Breast epithelium (tissue), 4 donors: ENCODE data around the gene DDA1. TPM values are rescaled to one million over a fixed set of nuclear protein-coding genes. Genes with fewer than 3 reads are reported as not detected.

Experiments used
- DNase-seq, 2 donors: peaks; one replicate each; pipeline ENCODE4 v3.0.0-alpha.2; 2019; ENCODE audit warnings: low spot score in 2 of 2
- H3K27ac ChIP-seq, 2 donors: fragments of 200-600 bp; sonication (generic) in 1 of 2; one replicate each; pipeline ENCODE4 v1.5.1; 2016 to 2019; ENCODE audit warnings: mild to moderate bottlenecking in 1 of 2
- H3K27me3 ChIP-seq, 2 donors: fragments of 200-600 bp; sonication (generic) in 1 of 2; one replicate each; pipeline versions ENCODE4 v1.5.1 to v1.6.0; 2017 to 2019; ENCODE audit warnings: control low read depth in 1 of 2, mild to moderate bottlenecking in 1 of 2
- H3K36me3 ChIP-seq: fragments of 200-600 bp; one replicate; pipeline ENCODE4 v1.5.1; 2019
- H3K4me1 ChIP-seq, 2 donors: fragments of 200-600 bp; sonication (generic); one replicate each; pipeline ENCODE4 v1.5.1; 2016 to 2019; ENCODE audit warnings: control low read depth in 1 of 2
- H3K4me3 ChIP-seq, 3 donors: fragments of 200-600 bp; sonication (generic); 1 replicate in 2 of 3; 2 replicates in 1 of 3; pipeline ENCODE4 v1.5.1; 2016 to 2019; ENCODE audit warnings: mild to moderate bottlenecking in 3 of 3, moderate library complexity in 2 of 3
- H3K9me3 ChIP-seq, 2 donors: fragments of 200-600 bp; sonication (generic) in 1 of 2; one replicate each; pipeline ENCODE4 v1.5.1; 2016 to 2019; ENCODE audit warnings: control low read depth in 1 of 2
- CTCF ChIP-seq, 3 donors: fragments of 450-650 bp; IDR thresholded peaks; one replicate each; pipeline ENCODE4 v1.5.1; 2016 to 2017; ENCODE audit warnings: antibody characterized with exemption in 3 of 3, mild to moderate bottlenecking in 3 of 3, moderate library complexity in 3 of 3
- POLR2A ChIP-seq: fragments of 450-650 bp; IDR thresholded peaks from one replicate; pipeline ENCODE4 v1.6.1; 2016; ENCODE audit warnings: antibody characterized with exemption, mild to moderate bottlenecking, moderate library complexity
- POLR2AphosphoS5 ChIP-seq, 3 donors: sonication (generic); formaldehyde crosslinking; IDR thresholded peaks; one replicate each; pipeline ENCODE4 v1.6.1; 2017; ENCODE audit warnings: antibody characterized with exemption in 3 of 3
- intact Hi-C: fragments of 100-400 bp; cut with DNase I; formaldehyde crosslinking; loops from one replicate; pipeline ENCODE4 v1.15.1; 2023; ENCODE audit warnings: low total_unique reads
- total RNA-seq, 3 donors: library from RNA; depleted of rRNA; stranded (reverse); fragments of >200 nt; gene quantifications; one replicate each; pipeline ENCODE4 v1.1.0, GENCODE V29; 2016

Gene DDA1
- total RNA-seq, 3 donors from 2014 or later: 9.2 to 18.7 (median 11.1) TPM

GRCh38 chr19:17337675-17338432, 28.5 kb downstream of the DDA1 start:
- H3K4me3 ChIP-seq: peak overlapping the region; percentile 70 to 87 (median 86)
- H3K4me1 ChIP-seq: peaks cover 5 to 13% of the 10 kb centered on the region in 2 donors
- TF ChIP-seq POLR2AphosphoS5 (IDR thresholded peaks at IDR 0.05) (no peak), CTCF (IDR thresholded peaks at IDR 0.05) (no peak), POLR2A (no peak)
- H3K9me3 ChIP-seq: no peaks in the 10 kb centered on the region
- H3K27ac ChIP-seq: peak overlapping the region; percentile 93 to 97
- H3K27me3 ChIP-seq: no peaks in the 10 kb centered on the region
- no peaks in the 10 kb centered on the region for H3K36me3 ChIP-seq
- intact Hi-C loops: no loop called here
- no peak for DNase-seq

- DNase-seq: no peak
- Histone ChIP-seq H3K4me3 (peak overlapping the region in 2 of 3 donors; percentile 86 to 87), H3K4me1 (peaks cover 5 to 12% of the 10 kb centered on the region in 2 donors)
Observed at GRCh38 chr19:17338433-17339078, 29.2 kb downstream of the DDA1 start.

GRCh38 chr19:17339088-17339741, 29.9 kb downstream of the DDA1 start:
- Histone ChIP-seq H3K9me3 (no peaks in the 10 kb centered on the region), H3K36me3 (no peaks in the 10 kb centered on the region), H3K27me3 (no peaks in the 10 kb centered on the region), H3K4me1 (peaks cover 5 to 9% of the 10 kb centered on the region in 2 donors), H3K27ac (no peak overlapping the region), H3K4me3 (no peak overlapping the region)
- intact Hi-C loops: no loop called here
- DNase-seq: no peak
- TF ChIP-seq POLR2AphosphoS5 (IDR thresholded peaks at IDR 0.05) (no peak), POLR2A (no peak), CTCF (IDR thresholded peaks at IDR 0.05) (no peak)

More at GRCh38 chr19:17338433-17339078, 29.2 kb downstream of the DDA1 start:
- H3K36me3 ChIP-seq: no peaks in the 10 kb centered on the region
- no peaks in the 10 kb centered on the region for H3K9me3 ChIP-seq
- TF ChIP-seq POLR2AphosphoS5 (IDR thresholded peaks at IDR 0.05) (no peak), POLR2A (no peak), CTCF (IDR thresholded peaks at IDR 0.05) (no peak)
- intact Hi-C loops: no loop called here
- H3K27me3 ChIP-seq: no peaks in the 10 kb centered on the region
- H3K27ac ChIP-seq: no peak overlapping the region

GRCh38 chr19:17340302-17340870, 31.0 kb downstream of the DDA1 start:
- Histone ChIP-seq H3K27me3 (no peaks in the 10 kb centered on the region), H3K4me1 (peaks cover 2 to 9% of the 10 kb centered on the region in 2 donors), H3K9me3 (no peaks in the 10 kb centered on the region), H3K4me3 (no peak overlapping the region), H3K36me3 (no peaks in the 10 kb centered on the region), H3K27ac (no peak overlapping the region)
- intact Hi-C loops: no loop called here
- TF ChIP-seq POLR2AphosphoS5 (IDR thresholded peaks at IDR 0.05) (no peak), POLR2A (no peak), CTCF (IDR thresholded peaks at IDR 0.05) (no peak)
- no peak for DNase-seq
